Epithelial cell of esophagus (primary cell): Measurements from ENCODE around the gene CELA1.

Source experiments
- DNase-seq: peaks from one replicate; pipeline ENCODE4 v3.0.0; 2010; ENCODE audit warnings: low read depth
- H3K4me3 ChIP-seq: 2 replicates; pipeline ENCODE4 v1.5.1; 2011; ENCODE audit warnings: mild to moderate bottlenecking, low read length, control low read depth
- CTCF ChIP-seq: IDR thresholded peaks from 2 replicates; pipeline ENCODE4 v1.5.1; 2011; ENCODE audit warnings: low read depth, mild to moderate bottlenecking, low read length, control low read depth, inconsistent platforms; ENCODE audit not compliant: insufficient read depth; ENCODE audit errors: missing control alignments

Gene CELA1

GRCh38 chr12:51334764-51335163 lies 11.7 kb downstream of the CELA1 start:
- DNase-seq, result peak; percentile 20
- H3K4me3 ChIP-seq, result no peak overlapping the region
- TF ChIP-seq CTCF, result no peak

- no peak for TF ChIP-seq CTCF
- DNase-seq, result no peak
- H3K4me3 ChIP-seq, result no peak overlapping the region
These were observed 12.9 kb downstream of the CELA1 start for GRCh38 chr12:51333536-51333935.

- no peak for DNase-seq
- H3K4me3 ChIP-seq, result no peak overlapping the region
- no peak for TF ChIP-seq CTCF
These were observed 16.3 kb downstream of the CELA1 start for GRCh38 chr12:51330186-51330585.

- TF ChIP-seq CTCF, result no peak
- no peak overlapping the region for H3K4me3 ChIP-seq
- no peak for DNase-seq
These were observed 16.7 kb downstream of the CELA1 start for GRCh38 chr12:51329742-51330141.

GRCh38 chr12:51328587-51328986 lies 17.9 kb downstream of the CELA1 start:
- no peak overlapping the region for H3K4me3 ChIP-seq
- no peak for DNase-seq
- no peak for TF ChIP-seq CTCF

- no peak for TF ChIP-seq CTCF
- peak; percentile 59 for DNase-seq
- H3K4me3 ChIP-seq, result no peak overlapping the region
These were observed 19.6 kb downstream of the CELA1 start for GRCh38 chr12:51326698-51327439.

- DNase-seq, result peak; percentile 81
- no peak for TF ChIP-seq CTCF
- no peak overlapping the region for H3K4me3 ChIP-seq
These were observed 21.5 kb downstream of the CELA1 start for GRCh38 chr12:51324953-51325352.
